Fibroblast of pulmonary artery (primary cell): ENCODE data around the gene BNC2.

Source experiments
- DNase-seq: peaks from one replicate; pipeline ENCODE4 v3.0.0-alpha.2; 2010; ENCODE audit warnings: low read depth
- H3K4me3 ChIP-seq: replicated peaks from 2 replicates; pipeline ENCODE4 v1.5.1; 2011; ENCODE audit warnings: low read depth, mild to moderate bottlenecking, control low read depth, low read length, moderate library complexity
- TF ChIP-seq, protein P1 (sequence below): IDR thresholded peaks from 2 replicates; pipeline ENCODE4 v1.5.1; 2011; ENCODE audit warnings: mild to moderate bottlenecking, control low read depth, low read length, inconsistent platforms; ENCODE audit errors: missing control alignments

The BNC2 gene

DNA sequence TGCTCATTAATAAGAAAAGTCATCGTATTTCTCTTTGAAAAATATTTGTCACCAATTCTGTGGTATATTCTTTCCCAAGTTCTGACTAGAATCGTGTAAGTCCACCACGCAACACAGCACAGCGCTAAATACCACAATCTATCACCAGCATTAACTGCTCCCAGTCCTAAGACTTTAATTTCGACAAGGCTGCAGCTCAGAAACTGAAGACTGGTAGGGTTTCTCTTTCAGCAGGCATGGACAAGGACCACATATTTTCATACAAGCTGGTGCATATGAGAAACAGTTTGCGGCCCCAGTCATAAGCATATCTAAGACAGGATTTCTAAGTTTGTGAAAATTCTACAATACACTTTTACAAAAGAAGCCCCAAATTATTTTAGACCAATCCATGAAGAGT lies 24.1 kb downstream of the BNC2 start:
- H3K4me3 ChIP-seq, result no peak overlapping the region
- TF ChIP-seq, protein P1, sequence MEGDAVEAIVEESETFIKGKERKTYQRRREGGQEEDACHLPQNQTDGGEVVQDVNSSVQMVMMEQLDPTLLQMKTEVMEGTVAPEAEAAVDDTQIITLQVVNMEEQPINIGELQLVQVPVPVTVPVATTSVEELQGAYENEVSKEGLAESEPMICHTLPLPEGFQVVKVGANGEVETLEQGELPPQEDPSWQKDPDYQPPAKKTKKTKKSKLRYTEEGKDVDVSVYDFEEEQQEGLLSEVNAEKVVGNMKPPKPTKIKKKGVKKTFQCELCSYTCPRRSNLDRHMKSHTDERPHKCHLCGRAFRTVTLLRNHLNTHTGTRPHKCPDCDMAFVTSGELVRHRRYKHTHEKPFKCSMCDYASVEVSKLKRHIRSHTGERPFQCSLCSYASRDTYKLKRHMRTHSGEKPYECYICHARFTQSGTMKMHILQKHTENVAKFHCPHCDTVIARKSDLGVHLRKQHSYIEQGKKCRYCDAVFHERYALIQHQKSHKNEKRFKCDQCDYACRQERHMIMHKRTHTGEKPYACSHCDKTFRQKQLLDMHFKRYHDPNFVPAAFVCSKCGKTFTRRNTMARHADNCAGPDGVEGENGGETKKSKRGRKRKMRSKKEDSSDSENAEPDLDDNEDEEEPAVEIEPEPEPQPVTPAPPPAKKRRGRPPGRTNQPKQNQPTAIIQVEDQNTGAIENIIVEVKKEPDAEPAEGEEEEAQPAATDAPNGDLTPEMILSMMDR, result no peak
- DNase-seq, result no peak

DNA sequence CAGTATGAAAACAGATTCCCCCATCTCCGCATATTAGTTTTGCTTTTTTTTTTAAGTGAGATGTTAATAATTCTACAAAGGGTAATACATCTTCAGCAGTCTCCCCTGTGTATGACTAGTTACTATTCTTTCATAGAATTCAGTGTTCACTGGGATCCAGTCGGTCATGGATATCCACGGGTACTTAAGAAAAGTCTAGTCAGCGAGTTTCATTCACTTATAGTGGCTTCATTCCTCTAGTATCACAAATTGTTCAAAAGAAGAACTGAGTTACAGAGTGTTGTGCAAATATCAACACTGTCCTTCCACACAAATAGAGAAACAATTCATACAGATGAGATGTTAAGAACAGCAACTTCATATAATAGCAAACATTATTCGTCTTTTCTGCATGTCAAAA lies 35.7 kb downstream of the BNC2 start:
- no peak overlapping the region for H3K4me3 ChIP-seq
- TF ChIP-seq, protein P1, result no peak
- no peak for DNase-seq

DNA sequence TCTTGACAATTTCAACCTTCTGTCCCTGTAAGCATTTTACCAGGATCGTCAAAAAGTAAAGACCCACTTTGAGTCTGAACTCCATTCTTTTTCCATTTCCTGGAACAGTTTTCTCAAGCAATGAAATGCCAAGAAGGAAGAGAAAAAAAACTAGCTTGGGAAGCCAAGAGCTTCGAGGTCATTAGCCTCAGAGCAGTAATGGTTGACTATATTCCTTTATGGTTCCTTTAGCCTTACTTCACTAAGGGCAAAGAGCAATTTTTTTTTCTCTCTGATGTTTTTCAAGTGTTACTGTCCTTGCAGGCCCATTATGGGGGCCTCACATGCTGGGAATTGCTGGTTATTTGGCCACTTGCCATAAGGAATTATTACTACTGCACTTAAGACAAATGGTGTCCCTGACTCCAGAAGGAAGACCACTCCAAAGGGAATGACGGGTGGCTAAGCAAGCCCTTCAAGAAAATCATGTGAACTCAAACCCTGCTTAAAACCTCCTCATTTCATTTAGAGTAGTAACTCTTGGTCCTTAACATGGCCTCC lies 37.1 kb downstream of the BNC2 start:
- H3K4me3 ChIP-seq, result no peak overlapping the region
- DNase-seq, result no peak
- TF ChIP-seq, protein P1, result no peak

DNA sequence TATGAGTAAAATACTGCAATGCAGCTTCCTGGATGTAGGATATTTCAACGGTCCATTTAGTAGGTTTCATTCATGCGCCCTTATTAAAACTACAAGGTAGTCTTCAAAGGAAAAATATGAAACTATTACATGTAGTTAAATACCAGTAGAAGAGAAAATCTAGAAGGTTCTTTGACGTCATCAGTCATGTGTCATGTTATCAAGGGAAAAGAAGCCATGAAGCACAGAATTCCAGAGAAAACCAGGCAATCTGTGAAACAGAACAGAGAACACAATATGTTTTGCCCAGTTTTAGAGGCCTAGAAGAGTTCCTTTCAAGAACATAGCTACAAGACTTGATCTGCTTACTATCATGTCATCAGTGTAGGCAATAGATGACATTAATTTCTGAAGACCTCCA lies 38.4 kb downstream of the BNC2 start:
- H3K4me3 ChIP-seq, result no peak overlapping the region
- TF ChIP-seq, protein P1, result no peak
- no peak for DNase-seq

DNA sequence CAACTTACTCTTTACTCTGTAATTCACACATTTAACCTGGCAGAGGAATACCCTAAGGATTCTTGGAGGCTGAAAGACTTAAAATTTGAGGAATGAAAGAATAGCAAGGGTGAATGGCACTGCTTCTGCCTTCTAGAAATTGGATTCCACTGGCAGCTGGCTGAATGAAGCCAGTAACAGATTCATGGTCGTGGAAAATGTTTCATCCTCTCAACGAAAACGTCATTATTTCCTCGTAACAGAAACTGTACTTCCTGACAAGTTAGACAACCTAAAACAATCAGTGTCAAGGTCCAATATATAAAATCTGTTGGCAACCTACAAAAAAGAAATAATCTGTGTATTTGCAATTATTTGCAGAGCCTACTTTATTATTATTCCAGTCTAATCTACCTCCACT lies 39.7 kb downstream of the BNC2 start:
- DNase-seq, result no peak
- TF ChIP-seq, protein P1, result no peak
- H3K4me3 ChIP-seq, result no peak overlapping the region

DNA sequence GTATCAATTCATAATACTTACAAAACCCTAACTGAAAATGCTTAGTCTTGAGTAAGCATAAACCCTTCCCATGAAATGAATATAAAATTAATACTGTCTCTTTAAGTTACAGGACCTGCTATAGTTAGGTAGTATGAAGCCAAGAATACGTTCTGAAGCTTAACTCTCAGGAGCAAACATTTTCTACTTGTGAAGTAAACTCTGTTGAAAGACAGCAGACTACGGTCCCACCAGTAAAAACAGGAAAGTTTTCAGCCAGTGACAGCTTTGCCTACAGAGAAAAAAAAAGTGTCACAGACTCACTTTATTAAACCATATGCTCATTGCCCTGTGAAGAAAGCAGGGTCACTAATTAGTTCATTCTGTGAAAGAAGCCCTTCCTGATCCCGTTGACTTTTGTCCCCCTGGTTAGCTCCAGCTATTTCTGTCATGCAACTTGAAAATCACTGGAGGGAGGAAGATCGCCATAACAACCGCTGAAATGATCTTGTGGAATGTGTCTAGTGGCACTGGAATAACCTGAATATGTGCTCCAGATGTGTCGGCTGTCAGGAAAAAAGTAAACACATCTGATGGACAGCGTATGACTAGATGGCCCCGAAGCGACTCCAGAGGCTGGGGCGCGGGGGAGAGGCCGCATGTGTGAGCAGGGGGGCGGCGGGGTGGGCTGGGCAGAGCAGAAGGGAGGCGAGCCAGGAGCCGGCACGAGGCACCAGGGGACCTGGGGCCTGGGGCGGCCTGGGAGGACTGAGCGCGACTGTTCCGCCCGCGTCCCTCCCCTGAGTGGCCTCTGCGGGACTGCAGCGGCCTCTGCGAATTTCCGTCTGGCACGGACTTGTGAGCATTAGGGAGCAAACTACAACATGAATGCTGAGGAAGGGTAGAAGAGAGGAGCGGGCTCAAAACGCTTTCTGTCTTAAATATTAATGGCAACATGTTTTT lies 41.9 kb downstream of the BNC2 start:
- DNase-seq, result peak; percentile 47
- peak overlapping the region; percentile 13 for H3K4me3 ChIP-seq
- TF ChIP-seq, protein P1, result no peak
